Stimulated activated CD4-positive, alpha-beta T cell treated with anti-CD3 and anti-CD28 coated beads, TNF-alpha, amount 100 ng/mL, for 24 hours (primary cell): ENCODE measurements around the gene CXCL16.
"Not testable (repeated sequence)": the region's sequence is repeated elsewhere in the genome, so short reads cannot be mapped to it uniquely, and the experiment has no call there.

Experiments used
- DNase-seq, 3 experiments: peaks; one replicate each; pipeline ENCODE4 v3.0.0-alpha.2; 2020; ENCODE audit warnings: low read depth in 3 of 3

Gene CXCL16

DNA sequence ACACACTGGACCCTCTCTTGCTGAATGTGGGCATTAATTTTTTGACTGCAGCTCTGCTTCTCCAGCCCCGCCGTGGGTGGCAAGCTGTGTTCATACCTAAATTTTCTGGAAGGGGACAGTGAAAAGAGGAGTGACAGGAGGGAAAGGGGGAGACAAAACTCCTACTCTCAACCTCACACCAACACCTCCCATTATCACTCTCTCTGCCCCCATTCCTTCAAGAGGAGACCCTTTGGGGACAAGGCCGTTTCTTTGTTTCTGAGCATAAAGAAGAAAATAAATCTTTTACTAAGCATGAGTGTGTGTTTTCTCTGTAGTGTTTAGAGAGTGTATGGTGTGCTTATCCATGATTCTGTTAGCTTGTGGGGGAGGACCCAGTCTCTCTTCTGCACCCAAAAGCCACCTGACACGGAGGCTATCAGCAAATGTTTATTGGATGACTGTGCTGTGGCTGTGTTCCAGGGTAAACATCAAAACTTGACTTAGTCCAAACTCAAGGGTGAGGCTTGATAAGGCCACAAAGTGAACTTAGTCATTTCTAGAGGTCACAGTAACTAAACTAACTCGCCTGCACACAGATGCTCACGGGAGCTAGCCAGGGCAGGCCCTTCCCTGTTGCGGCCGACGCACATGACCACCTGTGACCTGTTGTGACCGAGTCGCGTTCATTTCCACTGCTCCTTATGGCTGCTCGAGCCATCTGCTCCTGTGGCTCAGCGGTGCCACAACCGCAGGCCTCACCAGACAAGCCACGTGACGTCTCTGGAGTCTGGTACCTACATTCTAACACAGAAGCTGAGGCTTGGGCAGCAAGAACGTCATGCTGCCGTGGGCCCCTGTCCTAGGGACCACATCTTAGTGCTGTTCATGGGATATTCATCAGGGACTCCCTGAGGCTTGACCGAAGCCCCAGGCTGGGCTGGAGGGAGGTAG is 18.3 kb downstream of the CXCL16 start:
- no peak for DNase-seq

DNA sequence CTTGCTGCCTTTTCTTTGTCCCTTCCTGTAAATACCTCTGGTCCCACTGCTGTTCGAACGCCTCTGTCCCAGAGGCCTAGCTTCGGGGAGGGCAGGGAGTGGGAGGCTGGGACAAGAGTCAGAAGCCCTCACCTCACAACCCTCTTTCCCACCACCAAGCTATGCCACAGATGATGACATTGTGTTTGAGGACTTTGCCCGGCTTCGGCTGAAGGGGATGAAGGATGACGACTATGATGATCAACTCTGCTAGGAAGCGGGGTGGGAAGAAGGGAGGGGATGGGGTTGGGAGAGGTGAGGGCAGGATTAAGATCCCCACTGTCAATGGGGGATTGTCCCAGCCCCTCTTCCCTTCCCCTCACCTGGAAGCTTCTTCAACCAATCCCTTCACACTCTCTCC is 18.9 kb downstream of the CXCL16 start:
- DNase-seq, result no peak

DNA sequence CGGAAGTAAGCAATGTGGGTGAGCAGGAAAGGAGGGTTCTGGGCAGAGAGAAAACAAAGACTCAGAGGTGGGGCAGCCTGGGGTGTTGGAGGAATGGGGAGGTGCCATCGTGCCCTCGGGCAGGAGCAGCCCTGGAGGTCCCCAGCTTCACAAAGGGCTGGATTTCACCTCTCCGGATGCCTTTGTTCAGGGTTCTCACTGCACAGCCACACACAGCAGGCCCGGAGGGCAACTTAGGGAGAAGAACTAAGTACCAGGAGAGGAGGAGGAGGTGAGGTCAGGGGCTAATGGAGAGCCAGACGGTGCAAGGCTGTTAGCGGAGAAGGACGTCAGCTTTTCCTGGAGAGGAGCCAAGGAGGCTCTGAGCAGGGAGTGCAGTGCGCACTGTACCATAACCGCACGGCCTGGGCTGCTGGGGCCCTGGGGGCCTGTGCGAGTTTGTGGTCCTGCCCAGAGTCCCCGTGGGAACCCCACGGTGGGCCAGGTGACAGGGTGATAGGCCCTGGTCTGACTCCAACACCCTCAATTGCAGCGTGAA is 20.0 kb downstream of the CXCL16 start:
- DNase-seq, result no peak

DNA sequence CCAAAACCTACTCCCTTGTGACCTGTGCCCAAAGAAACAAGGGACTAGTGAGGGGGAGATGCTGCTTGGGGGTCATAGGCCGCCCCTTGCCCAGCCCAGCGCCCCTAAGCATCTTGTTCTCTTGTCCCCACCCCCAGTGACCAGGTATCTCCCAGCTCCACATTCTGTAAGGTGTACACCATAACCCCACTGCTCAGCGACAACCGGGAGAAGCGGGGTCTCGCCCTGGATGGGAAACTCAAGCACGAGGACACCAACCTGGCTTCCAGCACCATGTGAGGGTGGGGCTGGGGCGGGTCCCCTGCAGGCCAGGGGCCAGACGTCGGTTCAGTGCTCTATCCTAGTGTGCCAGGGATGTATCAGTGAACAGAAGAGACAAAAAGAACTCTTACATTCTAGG is 20.6 kb downstream of the CXCL16 start:
- no peak for DNase-seq

DNA sequence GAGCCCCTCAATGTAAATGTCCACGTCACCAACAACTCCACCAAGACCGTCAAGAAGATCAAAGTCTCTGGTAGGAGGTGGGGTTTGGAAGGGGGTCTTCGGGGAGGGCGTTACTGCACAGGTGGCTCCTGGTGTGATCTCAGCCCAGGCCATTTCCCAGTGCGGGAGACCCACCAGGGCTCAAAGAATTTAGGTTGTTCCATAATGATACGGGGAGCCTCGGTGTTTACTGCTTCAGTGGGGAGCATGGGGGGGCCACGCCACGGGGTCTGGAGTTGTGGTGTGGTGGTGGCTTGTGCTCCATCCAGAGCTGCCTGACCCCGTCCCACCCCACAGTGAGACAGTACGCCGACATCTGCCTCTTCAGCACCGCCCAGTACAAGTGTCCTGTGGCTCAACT is 21.5 kb downstream of the CXCL16 start:
- no peak for DNase-seq

DNA sequence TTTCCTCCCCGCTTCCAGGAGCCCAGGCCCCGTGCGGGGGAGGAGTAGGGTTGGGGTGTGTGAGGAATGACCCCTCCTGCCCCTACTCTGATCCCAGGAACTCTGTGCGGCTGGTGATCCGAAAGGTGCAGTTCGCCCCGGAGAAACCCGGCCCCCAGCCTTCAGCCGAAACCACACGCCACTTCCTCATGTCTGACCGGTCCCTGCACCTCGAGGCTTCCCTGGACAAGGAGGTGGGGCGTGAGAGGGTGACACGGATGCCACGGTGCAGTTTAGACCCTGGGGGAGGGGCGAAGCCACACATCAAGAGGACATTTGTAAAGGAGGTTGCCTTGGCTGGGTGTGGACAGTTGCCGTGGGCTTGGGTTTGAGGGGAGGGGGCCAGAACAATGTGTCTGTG is 21.9 kb downstream of the CXCL16 start:
- no peak for DNase-seq

DNA sequence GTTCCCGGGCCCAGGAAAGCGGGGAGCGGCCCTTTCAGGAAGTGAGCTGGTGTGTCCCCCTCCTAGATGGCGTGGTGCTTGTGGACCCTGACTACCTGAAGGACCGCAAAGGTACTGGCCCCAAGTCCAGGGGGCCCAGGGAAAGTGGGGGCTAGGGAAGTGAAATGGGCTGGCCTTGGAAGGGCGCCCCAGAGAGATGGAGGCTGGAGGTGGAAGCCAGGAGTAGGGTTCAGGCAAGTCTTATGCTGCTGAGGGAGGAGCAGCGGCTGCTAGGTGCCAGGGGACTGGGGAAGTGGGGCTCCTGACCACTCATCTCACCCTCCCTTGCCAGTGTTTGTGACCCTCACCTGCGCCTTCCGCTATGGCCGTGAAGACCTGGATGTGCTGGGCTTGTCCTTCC is 23.6 kb downstream of the CXCL16 start:
- DNase-seq, result no peak

DNA sequence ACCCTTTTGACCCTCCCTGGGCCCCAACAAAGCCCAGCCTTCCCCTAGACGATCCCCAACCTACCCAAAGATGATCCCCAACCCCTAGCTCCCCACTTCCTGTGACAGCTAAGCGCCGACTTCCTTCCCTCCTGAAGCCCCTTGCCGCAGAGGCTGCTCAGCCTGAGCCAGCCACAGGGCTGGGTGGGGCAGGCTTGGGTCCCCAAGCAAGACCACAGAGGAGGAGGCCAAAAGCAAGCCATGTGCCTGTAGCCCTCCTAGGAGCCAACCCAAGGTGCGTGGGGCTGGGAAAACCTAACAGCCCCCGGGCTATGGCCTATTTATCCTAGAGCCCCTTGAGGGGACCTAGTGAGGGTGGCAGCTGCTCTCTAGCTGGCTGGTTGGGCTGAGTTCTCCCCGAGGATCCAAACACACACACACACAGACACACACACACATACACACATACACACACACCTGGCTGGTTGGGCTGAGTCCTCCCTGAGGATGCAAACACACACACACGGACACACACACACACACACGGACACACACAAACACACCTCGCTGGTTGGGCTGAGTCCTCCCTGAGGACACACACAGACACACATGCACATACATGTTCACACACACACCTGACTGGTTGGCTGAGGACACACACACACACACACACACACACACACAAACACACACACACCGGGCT is 24.5 kb downstream of the CXCL16 start:
- no peak for DNase-seq

DNA sequence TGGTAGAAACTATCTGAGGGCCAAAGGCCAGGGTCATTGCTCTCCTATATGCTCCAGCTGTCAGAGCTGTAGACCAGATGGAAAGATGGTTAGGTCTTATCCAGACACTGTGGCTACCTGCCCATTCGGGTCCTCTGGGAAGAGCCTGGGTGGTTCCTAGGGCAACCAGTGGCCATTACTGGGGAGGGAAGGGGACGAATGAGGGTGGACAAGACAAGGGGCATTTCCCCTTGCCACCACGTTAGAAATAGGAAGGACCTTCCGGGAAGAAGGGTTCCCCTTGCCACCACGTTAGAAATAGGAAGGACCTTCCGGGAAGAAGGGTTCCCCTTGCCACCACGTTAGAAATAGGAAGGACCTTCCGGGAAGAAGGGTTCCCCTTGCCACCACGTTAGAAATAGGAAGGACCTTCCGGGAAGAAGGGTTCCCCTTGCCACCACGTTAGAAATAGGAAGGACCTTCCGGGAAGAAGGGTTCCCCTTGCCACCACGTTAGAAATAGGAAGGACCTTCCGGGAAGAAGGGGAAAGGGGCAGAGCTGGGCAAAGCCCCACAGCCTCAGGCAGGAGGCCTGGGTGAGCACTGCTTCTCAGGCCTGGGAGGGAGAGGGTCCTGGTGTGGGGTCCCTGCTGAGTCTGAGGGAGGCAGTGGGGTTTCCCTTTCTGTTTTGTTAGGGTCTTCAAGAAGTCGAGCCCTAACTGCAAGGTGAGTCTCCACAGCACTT is 25.2 kb downstream of the CXCL16 start:
- DNase-seq, result not testable (repeated sequence)

DNA sequence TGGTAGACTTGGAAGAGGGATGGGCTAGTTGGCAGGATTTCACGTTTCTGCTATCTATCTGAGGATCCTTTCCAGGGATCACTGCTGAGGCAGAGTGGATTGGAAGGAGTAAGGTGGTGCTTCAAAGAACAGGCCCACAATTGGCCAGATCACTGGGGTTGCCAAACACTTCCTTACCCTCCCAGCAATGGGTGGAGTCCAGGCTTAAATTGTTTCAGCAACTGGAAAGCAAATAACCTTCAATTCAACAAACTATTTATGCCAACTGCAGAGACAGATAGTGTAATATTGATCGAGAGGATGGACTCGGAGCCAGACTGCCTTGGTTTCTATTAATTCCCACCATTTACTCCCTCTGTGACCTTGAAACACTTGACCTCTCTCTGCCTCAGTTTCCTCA is 27.2 kb downstream of the CXCL16 start:
- no peak for DNase-seq

DNA sequence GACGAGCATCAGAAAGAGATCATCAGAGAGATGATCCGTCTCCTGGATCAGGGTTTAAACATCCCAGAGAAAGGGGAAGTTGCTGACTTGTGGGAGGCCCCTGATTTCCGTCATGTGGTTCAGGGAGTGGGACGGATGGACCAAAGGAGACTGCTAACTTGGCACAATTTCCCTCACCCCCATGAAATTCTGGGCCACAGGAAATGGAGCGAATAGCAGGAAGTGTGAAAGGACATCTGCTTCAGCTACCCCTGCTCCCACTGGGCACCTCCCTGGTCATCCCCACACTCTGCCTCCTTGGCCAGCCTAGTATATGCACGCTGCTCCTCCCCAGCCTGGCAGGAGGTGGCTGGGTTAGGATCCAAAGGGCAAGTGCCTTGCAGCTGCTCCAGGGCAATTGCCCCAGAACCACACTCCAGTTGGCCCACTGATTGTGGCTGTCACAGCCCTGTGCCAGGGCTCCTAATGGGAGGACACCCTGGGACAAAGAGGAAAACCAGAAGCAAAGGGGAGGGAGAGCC is 28.0 kb downstream of the CXCL16 start:
- no peak for DNase-seq

DNA sequence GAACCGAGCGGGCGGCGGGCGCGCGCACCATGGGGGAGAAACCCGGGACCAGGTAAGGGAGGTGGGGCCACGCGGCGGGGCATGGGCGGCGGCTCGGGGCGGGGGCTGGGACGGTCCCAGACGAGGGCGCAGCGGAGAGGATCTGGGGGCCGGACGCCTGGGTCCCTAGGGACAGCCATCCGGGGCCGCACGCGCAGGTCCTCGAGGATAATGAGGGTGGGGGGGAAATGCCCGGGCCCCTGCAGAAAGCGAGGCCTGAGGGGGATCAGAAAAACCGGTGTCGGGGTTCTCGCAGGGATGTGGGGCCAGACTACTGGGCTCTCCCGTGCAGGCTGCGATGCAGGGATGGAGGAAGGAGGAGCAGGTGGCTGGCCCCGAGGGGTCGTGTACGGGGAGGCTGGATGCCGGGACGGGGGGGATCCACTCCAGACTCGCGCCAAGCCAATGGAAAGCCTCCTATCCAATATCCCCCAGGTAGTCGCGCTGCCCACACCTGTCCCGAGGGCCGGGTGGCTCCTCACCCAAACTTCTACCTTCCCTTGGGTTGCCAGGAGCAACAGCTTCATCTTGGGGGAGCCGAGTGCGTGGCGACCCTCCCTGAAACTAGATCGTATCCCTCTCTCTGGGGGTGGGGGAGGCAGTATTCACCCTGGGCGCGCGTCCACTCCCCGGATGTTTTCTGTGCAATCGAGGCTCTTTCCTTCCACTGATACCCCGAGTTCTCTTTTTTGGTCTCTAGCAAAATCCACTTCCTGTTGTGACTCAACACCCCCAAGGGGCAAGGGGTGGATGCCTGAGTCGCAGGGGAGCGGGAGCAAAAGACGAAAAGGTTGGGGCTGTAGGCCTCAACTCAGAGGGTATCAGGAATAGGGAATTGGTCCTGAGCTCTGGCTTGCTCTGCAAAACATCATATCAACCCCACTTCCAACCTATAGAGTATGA is 28.8 kb downstream of the CXCL16 start:
- peak in 1 of 3 experiments; percentile 39 for DNase-seq

DNA sequence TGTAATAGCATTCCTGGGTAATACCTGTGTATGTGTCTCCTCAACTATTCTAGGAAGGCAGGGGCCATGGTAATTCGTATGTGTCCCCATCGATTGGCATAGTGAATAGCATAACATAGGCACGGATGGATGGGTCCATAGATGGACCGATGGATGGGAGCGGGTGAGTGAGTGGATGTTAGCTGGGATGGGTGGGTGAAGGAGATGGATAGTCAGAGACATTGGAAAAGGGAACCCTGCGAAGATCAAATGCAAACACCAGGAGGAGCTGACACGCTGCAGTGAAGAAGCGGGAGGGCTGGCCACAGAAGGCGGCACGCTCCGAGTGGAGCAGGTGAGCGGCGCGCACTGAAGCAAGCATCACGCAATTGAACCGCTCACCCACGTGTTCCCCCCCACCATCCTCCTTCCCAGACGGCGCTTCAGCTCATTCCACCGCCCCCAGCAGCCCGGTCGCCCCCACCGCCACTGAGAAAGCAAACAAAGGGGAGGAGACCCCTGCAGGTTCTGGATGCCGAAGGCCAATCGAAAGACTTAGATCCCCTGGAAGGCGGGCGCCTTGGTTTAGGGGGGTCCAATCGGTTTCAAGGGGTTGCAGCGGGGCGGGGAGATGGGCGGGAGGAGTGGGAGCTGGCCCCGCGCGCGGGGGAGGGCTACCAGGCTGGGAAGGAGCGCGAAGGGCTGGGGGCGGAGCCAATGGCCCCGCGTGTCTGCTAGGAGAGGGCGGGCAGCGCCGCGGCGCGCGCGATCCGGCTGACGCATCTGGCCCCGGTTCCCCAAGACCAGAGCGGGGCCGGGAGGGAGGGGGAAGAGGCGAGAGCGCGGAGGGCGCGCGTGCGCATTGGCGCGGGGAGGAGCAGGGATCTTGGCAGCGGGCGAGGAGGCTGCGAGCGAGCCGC is 29.7 kb downstream of the CXCL16 start, which contains the start of gene ARRB2:
Gene ARRB2, plus strand, starts transcription at position 839 of the 899 bp plus-strand sequence. CDS start 90 bp downstream, outside the sequence.
- peak; percentile 94 to 98 (median 97) for DNase-seq

DNA sequence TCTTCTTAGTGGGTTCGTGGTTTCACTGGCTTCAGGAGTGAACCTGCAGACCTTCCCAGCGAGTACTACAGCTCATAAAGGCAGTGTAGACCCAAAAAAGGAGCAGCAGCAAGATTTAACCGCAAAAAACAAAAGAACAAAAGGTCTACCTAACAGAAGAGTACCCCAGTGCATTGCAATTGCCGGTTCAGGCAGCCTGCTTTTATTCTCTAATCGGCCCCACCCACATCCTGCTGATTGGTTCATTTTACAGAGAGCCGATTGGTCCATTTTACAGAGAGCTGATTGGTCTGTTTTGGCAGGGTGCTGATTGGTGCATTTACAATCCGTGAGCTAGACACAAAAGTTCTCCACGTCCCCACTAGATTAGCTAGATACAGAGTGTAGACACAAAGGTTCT is 31.3 kb downstream of the CXCL16 start:
- DNase-seq, result peak in 2 of 3 experiments; percentile 30 to 56

DNA sequence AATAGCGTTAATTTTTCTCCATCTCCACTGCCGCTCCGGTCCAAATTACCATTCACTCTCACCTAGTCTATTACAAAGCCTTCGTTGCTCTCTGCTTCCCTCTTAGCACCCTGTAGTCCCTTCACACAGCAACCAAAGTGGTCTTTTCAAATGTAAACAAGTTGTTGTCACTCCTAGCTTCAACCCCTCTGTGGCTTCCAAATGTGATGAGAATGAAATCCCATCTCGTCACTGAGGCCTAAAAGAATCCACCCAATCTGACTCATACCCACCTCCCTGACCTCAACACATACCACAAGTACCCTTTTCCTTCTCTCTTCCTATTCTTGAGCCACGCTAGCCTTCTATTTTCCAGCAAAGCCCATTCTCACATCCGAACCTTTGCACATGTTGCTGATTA is 33.6 kb downstream of the CXCL16 start:
- no peak for DNase-seq

DNA sequence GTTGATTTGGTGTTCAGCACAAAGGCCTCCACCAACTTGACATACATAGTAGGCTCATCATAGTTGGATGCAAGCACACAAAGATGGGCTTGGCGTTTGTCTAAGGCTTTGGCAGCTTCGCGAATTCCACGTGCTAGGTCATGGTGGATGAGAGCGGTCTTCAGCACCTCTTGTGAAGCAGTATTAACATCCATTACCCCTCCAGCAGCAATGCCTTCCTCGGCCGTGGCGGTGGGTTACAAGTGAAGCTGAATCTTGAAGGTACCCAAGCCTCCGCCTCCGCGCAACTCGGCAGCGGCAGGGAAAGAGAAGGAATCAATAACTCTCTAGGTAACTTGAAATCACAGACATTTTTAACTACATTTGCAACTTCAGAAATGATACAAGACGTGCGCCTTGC is 34.7 kb downstream of the CXCL16 start:
- DNase-seq, result no peak

DNA sequence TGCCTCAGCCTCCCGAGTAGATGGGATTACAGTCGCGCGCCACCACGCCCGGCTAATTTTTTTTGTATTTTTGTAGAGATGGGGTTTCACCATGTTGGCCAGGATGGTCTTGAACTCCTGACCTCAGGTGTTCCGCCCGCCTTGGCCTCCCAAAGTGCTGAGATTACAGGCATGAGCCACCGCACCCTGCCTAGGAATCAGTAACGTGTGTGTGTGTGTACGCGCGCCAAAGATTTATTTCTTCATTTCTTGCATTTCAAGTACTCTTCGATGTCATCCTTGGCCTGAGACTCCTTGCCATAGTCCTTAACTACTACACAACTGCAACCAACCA is 35.2 kb downstream of the CXCL16 start:
- not testable (repeated sequence) for DNase-seq

DNA sequence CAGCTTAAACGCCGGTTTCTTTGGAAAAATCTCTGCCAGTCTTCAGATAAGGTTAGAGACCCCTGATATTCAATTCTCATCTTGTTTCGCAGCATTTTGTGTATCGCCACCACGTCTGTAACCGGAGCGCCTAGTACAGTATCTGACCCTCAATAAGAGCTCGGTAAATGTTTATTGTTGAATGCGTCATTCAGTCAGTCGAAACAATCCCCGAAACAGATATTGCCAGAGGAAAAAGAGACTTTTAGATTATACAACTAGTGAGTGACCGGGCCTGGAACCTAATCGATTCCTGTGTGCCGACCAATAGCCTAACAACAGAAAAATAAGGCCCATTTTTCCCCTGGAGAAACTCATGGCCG is 36.4 kb downstream of the CXCL16 start:
- DNase-seq, result no peak

DNA sequence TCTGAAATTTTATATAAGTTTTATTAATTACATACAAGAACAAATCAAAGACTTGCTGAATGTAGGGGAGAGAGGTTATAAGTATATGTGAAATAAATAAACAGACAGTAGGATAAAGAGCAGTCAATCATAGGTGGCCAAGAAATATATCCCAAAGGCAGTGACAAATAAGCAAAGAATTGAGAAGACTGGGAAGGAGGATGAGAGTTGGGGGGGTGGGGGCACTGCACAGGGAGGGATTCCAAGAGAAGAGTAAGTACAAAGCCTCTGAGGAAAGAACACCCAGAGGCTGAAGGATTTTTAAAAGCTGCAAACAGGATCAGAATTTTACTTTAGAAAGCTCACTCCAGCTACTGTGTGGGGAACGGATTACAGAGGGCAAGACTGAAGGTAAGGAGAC is 38.6 kb downstream of the CXCL16 start:
- DNase-seq, result no peak
